RWPE2 (cell line): Measurements from ENCODE around the gene NDUFA13.

ENCODE experiments used
- ATAC-seq: fragments of 200-7000 bp; cut with Tn5 transposase; 3 replicates; pipeline ENCODE4 v1.9.1; 2021; ENCODE audit warnings: low read depth
- DNase-seq: peaks from one replicate; pipeline ENCODE4 v3.0.0-alpha.2; 2020; ENCODE audit warnings: low spot score
- H3K27ac ChIP-seq: fragments of 450-650 bp; 2 replicates; pipeline ENCODE4 v1.5.1; 2017; ENCODE audit warnings: mild to moderate bottlenecking; ENCODE audit not compliant: poor library complexity, severe bottlenecking
- H3K27me3 ChIP-seq: fragments of 250-450 bp; sonication (Bioruptor Pico); 2 replicates; pipeline ENCODE4 v1.5.1; 2021; ENCODE audit warnings: mild to moderate bottlenecking, moderate library complexity; ENCODE audit not compliant: insufficient read depth, poor library complexity, severe bottlenecking
- H3K36me3 ChIP-seq: fragments of 250-450 bp; sonication (Bioruptor Pico); 2 replicates; pipeline ENCODE4 v1.5.1; 2020; ENCODE audit warnings: low read depth, mild to moderate bottlenecking, moderate library complexity
- H3K4me1 ChIP-seq: fragments of 250-450 bp; sonication (Bioruptor Pico); 2 replicates; pipeline ENCODE4 v1.5.1; 2021; ENCODE audit warnings: mild to moderate bottlenecking, moderate library complexity; ENCODE audit not compliant: insufficient read depth, poor library complexity, severe bottlenecking
- H3K4me3 ChIP-seq: fragments of 250-450 bp; sonication (Bioruptor Pico); 2 replicates; pipeline ENCODE4 v1.5.1; 2021; ENCODE audit warnings: mild to moderate bottlenecking, moderate library complexity; ENCODE audit not compliant: severe bottlenecking
- H3K9me3 ChIP-seq: fragments of 250-450 bp; sonication (Bioruptor Pico); 2 replicates; pipeline ENCODE4 v1.5.1; 2021; ENCODE audit warnings: mild to moderate bottlenecking, moderate library complexity; ENCODE audit not compliant: severe bottlenecking
- TF ChIP-seq, protein P1 (sequence below): fragments of 450-650 bp; IDR thresholded peaks from one replicate; pipeline ENCODE4 v1.5.1; 2017; ENCODE audit warnings: mild to moderate bottlenecking, moderate library complexity; ENCODE audit not compliant: poor library complexity, severe bottlenecking

The NDUFA13 gene

DNA sequence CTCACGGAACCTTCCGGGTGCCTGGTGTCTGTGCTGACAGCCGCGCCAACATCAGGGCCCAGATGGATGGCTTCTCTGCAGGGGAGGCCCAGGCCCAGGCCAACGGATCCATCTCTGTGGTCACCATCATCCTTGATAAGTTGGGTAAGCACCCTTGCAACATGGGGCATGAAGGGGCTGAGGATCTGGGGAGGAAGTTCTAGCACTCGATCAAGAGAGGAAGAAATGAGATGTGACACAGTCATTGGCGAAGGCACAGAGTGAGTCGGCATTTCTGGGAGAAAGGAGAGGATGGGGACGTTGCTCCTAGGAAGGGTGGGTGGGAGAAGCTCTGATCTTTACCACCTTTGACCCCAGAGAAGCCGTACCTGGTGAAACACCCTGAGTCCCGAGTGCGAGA, 26.5 kb downstream of the NDUFA13 start:
- no peak overlapping the region for H3K27ac ChIP-seq
- TF ChIP-seq, protein P1, sequence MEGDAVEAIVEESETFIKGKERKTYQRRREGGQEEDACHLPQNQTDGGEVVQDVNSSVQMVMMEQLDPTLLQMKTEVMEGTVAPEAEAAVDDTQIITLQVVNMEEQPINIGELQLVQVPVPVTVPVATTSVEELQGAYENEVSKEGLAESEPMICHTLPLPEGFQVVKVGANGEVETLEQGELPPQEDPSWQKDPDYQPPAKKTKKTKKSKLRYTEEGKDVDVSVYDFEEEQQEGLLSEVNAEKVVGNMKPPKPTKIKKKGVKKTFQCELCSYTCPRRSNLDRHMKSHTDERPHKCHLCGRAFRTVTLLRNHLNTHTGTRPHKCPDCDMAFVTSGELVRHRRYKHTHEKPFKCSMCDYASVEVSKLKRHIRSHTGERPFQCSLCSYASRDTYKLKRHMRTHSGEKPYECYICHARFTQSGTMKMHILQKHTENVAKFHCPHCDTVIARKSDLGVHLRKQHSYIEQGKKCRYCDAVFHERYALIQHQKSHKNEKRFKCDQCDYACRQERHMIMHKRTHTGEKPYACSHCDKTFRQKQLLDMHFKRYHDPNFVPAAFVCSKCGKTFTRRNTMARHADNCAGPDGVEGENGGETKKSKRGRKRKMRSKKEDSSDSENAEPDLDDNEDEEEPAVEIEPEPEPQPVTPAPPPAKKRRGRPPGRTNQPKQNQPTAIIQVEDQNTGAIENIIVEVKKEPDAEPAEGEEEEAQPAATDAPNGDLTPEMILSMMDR, result no peak
- no peaks in the 10 kb centered on the region for H3K4me1 ChIP-seq
- peaks cover 15% of the 10 kb centered on the region for H3K27me3 ChIP-seq
- DNase-seq (no peak), ATAC-seq (no peak)
- H3K4me3 ChIP-seq, result no peak overlapping the region
- no peaks in the 10 kb centered on the region for H3K36me3 ChIP-seq
- no peaks in the 10 kb centered on the region for H3K9me3 ChIP-seq

DNA sequence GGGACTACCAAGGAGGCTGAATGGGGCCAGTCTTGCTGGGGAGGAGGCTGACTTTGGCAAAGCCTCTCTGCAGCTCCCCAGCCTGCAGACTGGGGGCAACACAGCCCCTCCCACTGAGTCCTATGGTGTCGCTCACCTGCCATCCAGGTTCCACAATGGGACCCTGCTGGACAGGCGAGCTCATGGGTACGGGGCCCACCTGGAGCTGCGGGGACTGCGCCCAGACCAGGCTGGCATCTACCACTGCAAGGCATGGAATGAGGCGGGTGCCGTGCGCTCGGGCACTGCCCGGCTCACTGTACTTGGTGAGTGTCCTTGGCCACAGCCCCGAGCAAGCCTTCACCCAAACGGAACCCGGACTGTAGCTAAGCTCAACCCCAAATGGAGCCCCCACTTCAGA, 27.1 kb downstream of the NDUFA13 start:
- DNase-seq (peak; percentile 55), ATAC-seq (no peak)
- TF ChIP-seq, protein P1, result no peak
- H3K27me3 ChIP-seq, result peaks cover 9% of the 10 kb centered on the region
- no peak overlapping the region for H3K27ac ChIP-seq
- no peaks in the 10 kb centered on the region for H3K9me3 ChIP-seq
- H3K4me1 ChIP-seq, result no peaks in the 10 kb centered on the region
- no peak overlapping the region for H3K4me3 ChIP-seq
- no peaks in the 10 kb centered on the region for H3K36me3 ChIP-seq

DNA sequence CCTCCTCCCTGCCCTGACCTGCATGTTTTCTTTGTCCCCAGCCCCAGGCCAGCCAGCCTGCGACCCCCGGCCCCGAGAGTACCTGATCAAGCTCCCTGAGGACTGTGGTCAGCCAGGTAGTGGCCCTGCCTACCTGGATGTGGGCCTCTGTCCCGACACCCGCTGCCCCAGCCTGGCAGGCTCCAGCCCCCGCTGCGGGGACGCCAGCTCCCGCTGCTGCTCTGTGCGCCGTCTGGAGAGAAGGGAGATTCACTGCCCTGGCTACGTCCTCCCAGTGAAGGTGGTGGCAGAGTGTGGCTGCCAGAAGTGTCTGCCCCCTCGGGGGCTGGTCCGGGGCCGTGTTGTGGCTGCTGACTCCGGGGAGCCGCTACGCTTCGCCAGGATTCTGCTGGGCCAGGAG, 27.6 kb downstream of the NDUFA13 start:
- TF ChIP-seq, protein P1, result no peak

DNA sequence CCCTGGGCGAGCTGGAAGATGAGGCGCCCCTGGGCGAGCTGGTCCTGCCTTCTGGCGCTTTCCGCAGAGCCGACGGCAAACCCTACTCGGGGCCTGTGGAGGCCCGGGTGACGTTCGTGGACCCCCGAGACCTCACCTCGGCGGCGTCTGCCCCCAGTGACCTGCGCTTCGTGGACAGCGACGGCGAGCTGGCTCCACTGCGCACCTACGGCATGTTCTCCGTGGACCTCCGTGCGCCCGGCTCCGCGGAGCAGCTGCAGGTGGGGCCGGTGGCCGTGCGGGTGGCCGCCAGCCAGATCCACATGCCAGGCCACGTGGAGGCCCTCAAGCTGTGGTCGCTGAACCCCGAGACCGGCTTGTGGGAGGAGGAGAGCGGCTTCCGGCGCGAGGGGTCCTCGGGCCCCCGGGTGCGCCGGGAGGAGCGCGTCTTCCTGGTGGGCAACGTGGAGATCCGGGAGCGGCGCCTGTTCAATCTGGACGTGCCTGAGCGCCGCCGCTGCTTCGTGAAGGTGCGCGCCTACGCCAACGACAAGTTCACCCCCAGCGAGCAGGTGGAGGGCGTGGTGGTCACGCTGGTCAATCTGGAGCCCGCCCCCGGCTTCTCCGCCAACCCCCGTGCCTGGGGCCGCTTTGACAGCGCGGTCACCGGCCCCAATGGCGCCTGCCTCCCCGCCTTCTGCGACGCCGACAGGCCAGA, 28.4 kb downstream of the NDUFA13 start:
- no peaks in the 10 kb centered on the region for H3K9me3 ChIP-seq
- DNase-seq (peak; percentile 60), ATAC-seq (no peak)
- H3K4me3 ChIP-seq, result no peak overlapping the region
- TF ChIP-seq, protein P1, result no peak
- no peaks in the 10 kb centered on the region for H3K36me3 ChIP-seq
- no peak overlapping the region for H3K27ac ChIP-seq
- no peaks in the 10 kb centered on the region for H3K27me3 ChIP-seq
- no peaks in the 10 kb centered on the region for H3K4me1 ChIP-seq

More for the DNA sequence above, 27.6 kb downstream of the NDUFA13 start:
- Histone ChIP-seq H3K36me3 (no peaks in the 10 kb centered on the region), H3K27ac (no peak overlapping the region), H3K9me3 (no peaks in the 10 kb centered on the region), H3K27me3 (peaks cover 4% of the 10 kb centered on the region), H3K4me1 (no peaks in the 10 kb centered on the region), H3K4me3 (no peak overlapping the region)
- DNase-seq, result peak; percentile 64
- no peak for ATAC-seq

DNA sequence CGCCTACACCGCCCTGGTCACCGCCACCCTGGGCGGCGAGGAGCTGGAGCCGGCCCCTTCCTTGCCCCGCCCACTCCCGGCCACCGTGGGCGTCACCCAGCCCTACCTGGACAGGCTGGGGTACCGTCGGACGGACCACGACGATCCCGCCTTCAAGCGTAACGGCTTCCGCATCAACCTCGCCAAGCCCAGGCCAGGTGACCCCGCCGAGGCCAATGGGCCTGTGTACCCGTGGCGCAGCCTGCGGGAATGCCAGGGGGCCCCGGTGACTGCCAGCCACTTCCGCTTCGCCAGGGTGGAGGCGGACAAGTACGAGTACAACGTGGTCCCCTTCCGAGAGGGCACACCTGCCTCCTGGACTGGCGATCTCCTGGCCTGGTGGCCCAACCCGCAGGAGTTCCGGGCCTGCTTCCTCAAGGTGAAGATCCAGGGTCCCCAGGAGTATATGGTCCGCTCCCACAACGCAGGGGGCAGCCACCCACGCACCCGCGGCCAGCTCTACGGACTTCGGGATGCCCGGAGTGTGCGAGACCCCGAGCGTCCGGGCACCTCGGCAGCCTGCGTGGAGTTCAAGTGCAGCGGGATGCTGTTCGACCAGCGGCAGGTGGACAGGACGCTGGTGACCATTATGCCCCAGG, 29.0 kb downstream of the NDUFA13 start:
- H3K9me3 ChIP-seq, result no peaks in the 10 kb centered on the region
- no peaks in the 10 kb centered on the region for H3K27me3 ChIP-seq
- DNase-seq (peak; percentile 56), ATAC-seq (no peak)
- H3K27ac ChIP-seq, result no peak overlapping the region
- H3K4me1 ChIP-seq, result no peaks in the 10 kb centered on the region
- TF ChIP-seq, protein P1, result no peak
- H3K36me3 ChIP-seq, result no peaks in the 10 kb centered on the region
- H3K4me3 ChIP-seq, result no peak overlapping the region
